Panc1 (cell line): ENCODE measurements around the gene LOXL1.

Experiments
- CTCF ChIP-seq: fragments of 450-650 bp; IDR thresholded peaks from 2 replicates; pipeline ENCODE4 v1.5.1; 2017; ENCODE audit warnings: mild to moderate bottlenecking
- POLR2AphosphoS5 ChIP-seq: IDR thresholded peaks from 2 replicates; pipeline ENCODE4 v1.6.1; 2012; ENCODE audit warnings: mild to moderate bottlenecking, low read depth, low read length, moderate library complexity
- REST ChIP-seq, 2 experiments: IDR thresholded peaks; 2 replicates each; pipeline ENCODE4 v1.6.1; 2011 to 2012; ENCODE audit warnings: low read depth in 2 of 2, control low read depth in 1 of 2, low read length in 1 of 2, mild to moderate bottlenecking in 1 of 2, moderate library complexity in 1 of 2; ENCODE audit not compliant: insufficient read depth in 1 of 2
- TCF7L2 ChIP-seq: IDR thresholded peaks from 2 replicates; pipeline ENCODE4 v1.6.1; 2011; ENCODE audit warnings: mild to moderate bottlenecking, low read depth, low read length, inconsistent platforms

DNA sequence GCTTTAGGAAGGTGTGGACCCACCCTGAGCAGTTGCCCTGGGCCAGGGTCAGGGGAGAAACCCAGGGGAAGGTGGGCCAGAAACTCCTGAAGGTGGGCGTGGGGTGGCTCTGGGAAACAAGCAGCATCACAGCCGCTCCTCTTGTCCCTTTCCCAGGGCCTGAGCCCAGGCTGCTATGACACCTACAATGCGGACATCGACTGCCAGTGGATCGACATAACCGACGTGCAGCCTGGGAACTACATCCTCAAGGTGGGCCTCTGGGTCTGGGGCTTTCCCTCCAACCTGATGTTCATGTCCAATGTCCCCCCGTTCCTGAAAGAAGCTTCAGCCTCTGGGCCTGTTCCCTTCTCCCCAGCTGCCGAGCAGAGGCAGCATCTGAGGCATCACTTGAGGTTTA is 21.4 kb downstream of the LOXL1 start:
- TF ChIP-seq CTCF (no peak), TCF7L2 (no peak), POLR2AphosphoS5 (no peak), REST (IDR thresholded peaks at IDR 0.05; ENCODE audit: insufficient read depth in 1 of 2, low read depth in 2 of 2, low read length in 1 of 2) (no peak)
